NCI-H510A treated with DMSO at 0.1 percent for 48 hours (cell line): Measurements from ENCODE around the gene REC8.
A peak's percentile ranks its signal among the peaks of the same experiment; 100 is the strongest.
"Not testable (repeated sequence)": the region's sequence is repeated elsewhere in the genome, so short reads cannot be mapped to it uniquely, and the experiment has no call there.

ENCODE experiments used
- DNase-seq: peaks from one replicate; lab custom pipeline; 2025; lab: John Stamatoyannopoulos, UW

REC8 gene

GRCh38 chr14:24183014-24183481 lies 11.2 kb downstream of the REC8 start:
- no peak for DNase-seq

GRCh38 chr14:24184104-24184970 lies 12.5 kb downstream of the REC8 start:
- DNase-seq = no peak

GRCh38 chr14:24185026-24185425 lies 13.1 kb downstream of the REC8 start:
- DNase-seq = no peak

- no peak for DNase-seq
Measured at GRCh38 chr14:24185741-24186140, 13.9 kb downstream of the REC8 start.

GRCh38 chr14:24186831-24187538 lies 15.1 kb downstream of the REC8 start:
- no peak for DNase-seq

GRCh38 chr14:24187539-24187915 lies 15.6 kb downstream of the REC8 start:
- no peak for DNase-seq

GRCh38 chr14:24188251-24189058 lies 16.6 kb downstream of the REC8 start, which contains the start of gene IPO4:
Gene IPO4 (minus strand): TSS chr14:24188816. CDS start chr14:24188787, 29 bp downstream.
- peak; percentile 96 for DNase-seq

- no peak for DNase-seq
Measured at GRCh38 chr14:24189059-24189375, 17.1 kb downstream of the REC8 start.

- no peak for DNase-seq
Measured at GRCh38 chr14:24189460-24189859, 17.6 kb downstream of the REC8 start.

GRCh38 chr14:24190416-24190815 lies 18.5 kb downstream of the REC8 start:
- no peak for DNase-seq

- DNase-seq = no peak
Measured at GRCh38 chr14:24192933-24193332, 21.1 kb downstream of the REC8 start.

GRCh38 chr14:24194186-24194872 lies 22.4 kb downstream of the REC8 start:
- no peak for DNase-seq

GRCh38 chr14:24194873-24195185 lies 22.9 kb downstream of the REC8 start:
- no peak for DNase-seq

GRCh38 chr14:24195186-24196070 lies 23.5 kb downstream of the REC8 start, which contains the start of gene TM9SF1:
Gene TM9SF1 (minus strand): TSS chr14:24195441. CDS start chr14:24195019, 422 bp downstream.
- DNase-seq = peak; percentile 39

GRCh38 chr14:24196071-24197055 lies 24.5 kb downstream of the REC8 start:
- DNase-seq = no peak

GRCh38 chr14:24197056-24197450 lies 25.2 kb downstream of the REC8 start:
- DNase-seq = no peak

GRCh38 chr14:24198814-24199524 lies 27.1 kb downstream of the REC8 start:
- no peak for DNase-seq

GRCh38 chr14:24202538-24202937 lies 30.7 kb downstream of the REC8 start:
- not testable (repeated sequence) for DNase-seq
